HepG2 (cell line): Measurements from ENCODE around the gene SPRN. TPM values are rescaled to one million over a fixed set of nuclear protein-coding genes. Genes with fewer than 3 reads are reported as not detected.

ENCODE experiments used
- ATAC-seq: fragments of 200-7000 bp; cut with Tn5 transposase; 3 replicates; pipeline ENCODE4 v1.9.1; 2020; ENCODE audit warnings: mild to moderate bottlenecking, moderate library complexity
- BruUV-seq: library from RNA; stranded (reverse); fragments of 400-500 nt; replicated peaks from 2 replicates; lab custom pipeline; 2021; lab: Mats Ljungman, UMichigan
- CTCF ChIA-PET: fragments of 300-600 bp; formaldehyde crosslinking; extraction: SDS; loops from one replicate; lab custom pipeline; 2021; ENCODE audit warnings: low total read pairs, inconsistent platforms, low intra/inter-chr PET ratio; lab: Yijun Ruan, JAX
- POLR2A ChIA-PET: fragments of 350-600 bp; sonication (Branson Sonifier 250); formaldehyde crosslinking; loops from one replicate; lab custom pipeline; 2020; ENCODE audit warnings: antibody characterized with exemption, inconsistent platforms; lab: Yijun Ruan, JAX
- DNase-seq: peaks from one replicate; pipeline ENCODE4 v3.0.0-alpha.2; 2015; ENCODE audit warnings: low spot score
- FAIRE-seq: peaks from 3 replicates; lab custom pipeline; 2011; peaks lifted over from hg19 to GRCh38; lab: Jason Lieb, UNC
- H2AFZ ChIP-seq: one replicate; pipeline ENCODE4 v1.6.1; 2011; ENCODE audit warnings: low read length, inconsistent platforms
- H3K27ac ChIP-seq: fragments of 300-600 bp; 3 replicates; pipeline ENCODE4 v1.8.0; 2011; ENCODE audit warnings: mixed run types, mild to moderate bottlenecking, mixed read lengths, low read length, inconsistent platforms; ENCODE audit not compliant: insufficient read depth; ENCODE audit errors: extremely low read length
- H3K27me3 ChIP-seq, 2 experiments: fragments of 200-600 bp in 1 of 2; 2 replicates in 1 of 2; 3 replicates in 1 of 2; pipeline versions ENCODE4 v1.6.0 to v1.8.0; 2011; ENCODE audit warnings: low read length in 2 of 2, mild to moderate bottlenecking in 2 of 2, moderate library complexity in 2 of 2, inconsistent platforms in 1 of 2; ENCODE audit not compliant: insufficient read depth in 2 of 2, control insufficient read depth in 1 of 2
- H3K36me3 ChIP-seq, 2 experiments: fragments of 200-600 bp in 1 of 2; replicated peaks in 1 of 2; 2 replicates in 1 of 2; 3 replicates in 1 of 2; pipeline versions ENCODE4 v1.5.1 to v1.8.0; 2011; ENCODE audit warnings: low read length in 2 of 2, inconsistent platforms in 1 of 2; ENCODE audit not compliant: insufficient read depth in 2 of 2, control insufficient read depth in 1 of 2
- H3K4me1 ChIP-seq: 2 replicates; pipeline ENCODE4 v1.5.1; 2012; ENCODE audit warnings: low read length, inconsistent platforms; ENCODE audit not compliant: insufficient read depth
- H3K4me2 ChIP-seq: 2 replicates; pipeline ENCODE4 v1.6.0; 2011; ENCODE audit warnings: low read depth, low read length, inconsistent platforms
- H3K4me3 ChIP-seq, 3 experiments: fragments of 200-600 bp in 1 of 3; sonication (generic), shearing (Covaris generic) in 1 of 3; replicated peaks in 1 of 3; 2 replicates each; pipeline ENCODE4 v1.5.1; 2011 to 2016; ENCODE audit warnings: low read length in 3 of 3, inconsistent platforms in 2 of 3, low read depth in 2 of 3, mild to moderate bottlenecking in 2 of 3, control low read depth in 1 of 3, mixed read lengths in 1 of 3; ENCODE audit not compliant: insufficient read depth in 1 of 3
- H3K79me2 ChIP-seq: one replicate; pipeline ENCODE4 v1.6.1; 2011; ENCODE audit warnings: low read length, inconsistent platforms; ENCODE audit not compliant: insufficient read depth
- H3K9ac ChIP-seq: 2 replicates; pipeline ENCODE4 v1.6.0; 2011; ENCODE audit warnings: mild to moderate bottlenecking, low read depth, low read length, inconsistent platforms; ENCODE audit not compliant: insufficient read depth
- H3K9me3 ChIP-seq: 2 replicates; pipeline ENCODE4 v1.5.1; 2012; ENCODE audit warnings: mild to moderate bottlenecking, low read length
- H4K20me1 ChIP-seq: 2 replicates; pipeline ENCODE4 v1.6.0; 2011; ENCODE audit warnings: inconsistent platforms, mild to moderate bottlenecking, low read length, moderate library complexity; ENCODE audit not compliant: insufficient read depth
- DZIP1 ChIP-seq: sonication (generic); formaldehyde crosslinking; IDR thresholded peaks from 2 replicates; pipeline ENCODE4 v1.5.0; 2020; ENCODE audit warnings: mild to moderate bottlenecking, missing genetic modification reagents
- JDP2 ChIP-seq: sonication (generic); formaldehyde crosslinking; IDR thresholded peaks from 2 replicates; pipeline ENCODE4 v1.8.1; 2022; ENCODE audit warnings: missing genetic modification reagents, borderline replicate concordance
- LCORL ChIP-seq, 2 experiments: fragments of 450-650 bp in 1 of 2; sonication (generic) in 1 of 2; formaldehyde crosslinking in 1 of 2; IDR thresholded peaks; 2 replicates each; pipeline versions ENCODE4 v1.5.0 to v1.6.1; 2017 to 2020; ENCODE audit warnings: antibody characterized with exemption in 1 of 2, missing genetic modification reagents in 1 of 2
- MYC ChIP-seq: sonication (generic); formaldehyde crosslinking; IDR thresholded peaks from 2 replicates; pipeline ENCODE4 v1.9.0; 2021; ENCODE audit warnings: missing genetic modification reagents, borderline replicate concordance
- NFYC ChIP-seq: IDR thresholded peaks from 2 replicates; pipeline ENCODE4 v1.6.1; 2016; ENCODE audit warnings: missing genetic modification reagents, missing compliant biosample characterization
- STAT5B ChIP-seq: sonication (generic); formaldehyde crosslinking; IDR thresholded peaks from 2 replicates; pipeline ENCODE4 v1.4.0; 2020; ENCODE audit warnings: missing genetic modification reagents
- THAP11 ChIP-seq: IDR thresholded peaks from 2 replicates; pipeline ENCODE4 v1.6.1; 2016; ENCODE audit warnings: missing biosample characterization, missing genetic modification reagents
- ZFX ChIP-seq: sonication (generic); formaldehyde crosslinking; IDR thresholded peaks from 2 replicates; pipeline ENCODE4 v1.4.0; 2020; ENCODE audit warnings: mild to moderate bottlenecking, low read depth, missing genetic modification reagents, moderate library complexity
- ZNF343 ChIP-seq: sonication (generic); formaldehyde crosslinking; IDR thresholded peaks from 2 replicates; pipeline ENCODE4 v1.4.0; 2020; ENCODE audit warnings: mild to moderate bottlenecking, missing genetic modification reagents
- WGBS: methylation state at CpG from one replicate; pipeline ENCODE4 v1.1.6; 2017; ENCODE audit warnings: low lambda C conversion rate; 5-methylcytosine and 5-hydroxymethylcytosine counted together
- in situ Hi-C: cut with HindIII; loops from 2 replicates; pipeline ENCODE4 v1.10.0; 2017; ENCODE audit warnings: low pct_unique_long_range_greater_than_20kb; ENCODE audit not compliant: extremely low pct_ligation_motif_present
- intact Hi-C: fragments of 100-400 bp; cut with micrococcal nuclease; formaldehyde crosslinking; loops from one replicate; pipeline ENCODE4 v1.10.0; 2022; ENCODE audit not compliant: unreplicated experiment
- polyA plus RNA-seq, 8 experiments: library from polyadenylated mRNA; depleted of rRNA in 3 of 8; stranded (reverse) in 7 of 8; unstranded in 1 of 8; fragments of >200 nt; fragmentation: Illumina TruSeq in 4 of 8; extraction: Trizol in 4 of 8; gene quantifications; 2 replicates each; pipeline versions ENCODE4 v1.2.1 to v1.2.3, GENCODE V29; 2011 to 2016; ENCODE audit warnings: low read depth in 4 of 8, missing spikeins in 1 of 8, mixed read lengths in 1 of 8; ENCODE audit not compliant: insufficient read depth in 1 of 8
- total RNA-seq, 5 experiments: library from RNA; depleted of rRNA; stranded (reverse); fragments of >200 nt; fragmentation: Illumina TruSeq; extraction: Trizol; gene quantifications; 2 replicates each; pipeline ENCODE4 v1.2.3, GENCODE V29; 2016; ENCODE audit warnings: low read depth in 1 of 5
- TF ChIP-seq, protein P1 (sequence below): sonication (generic); formaldehyde crosslinking; conservative IDR thresholded peaks from 2 replicates; pipeline ENCODE4 v1.8.1; 2023; ENCODE audit warnings: missing genetic modification reagents
- TF ChIP-seq, protein P2 (sequence below): sonication (generic); formaldehyde crosslinking; IDR thresholded peaks from 2 replicates; pipeline ENCODE4 v1.8.0; 2022; ENCODE audit warnings: missing genetic modification reagents, mild to moderate bottlenecking, moderate library complexity, borderline replicate concordance
- TF ChIP-seq, protein P3 (sequence below): sonication (generic); formaldehyde crosslinking; IDR thresholded peaks from 2 replicates; pipeline ENCODE4 v1.9.0; 2021; ENCODE audit warnings: missing genetic modification reagents, borderline replicate concordance

SPRN gene
- total and polyA plus RNA-seq, 2 of the 13 experiments (the other 11 are each of a cell fraction or from before 2014, with no cell fraction given), result not detected

DNA sequence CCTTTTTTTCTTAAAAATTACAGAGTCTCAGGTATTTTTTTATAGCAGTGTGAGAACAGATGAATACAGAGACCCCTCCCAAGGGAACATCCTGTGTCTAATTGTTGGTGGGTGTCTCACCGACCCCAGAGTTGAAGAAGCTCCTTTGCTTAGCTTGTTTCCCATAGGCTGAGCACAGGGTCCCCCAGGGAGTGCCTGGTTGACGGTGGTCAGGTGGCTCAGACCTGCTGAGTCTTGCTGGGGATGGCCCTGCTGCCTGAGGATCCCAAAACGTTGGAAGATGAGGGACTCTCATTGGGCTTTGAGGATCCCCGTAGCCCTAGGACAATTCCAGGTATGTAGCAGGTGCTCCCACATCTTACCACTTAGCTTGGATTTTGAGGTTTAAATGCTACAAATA is 48.8 kb upstream of the SPRN start:
- BruUV-seq, result no TSS peak
- ChIA-PET POLR2A (no interaction called here), CTCF (no interaction called here)
- TF ChIP-seq THAP11, result no peak
- TF ChIP-seq LCORL (IDR thresholded peaks at IDR 0.05), result no peak
- TF ChIP-seq LCORL (CRISPR knock-in tag; IDR thresholded peaks at IDR 0.05), result no peak
- TF ChIP-seq, protein P1, sequence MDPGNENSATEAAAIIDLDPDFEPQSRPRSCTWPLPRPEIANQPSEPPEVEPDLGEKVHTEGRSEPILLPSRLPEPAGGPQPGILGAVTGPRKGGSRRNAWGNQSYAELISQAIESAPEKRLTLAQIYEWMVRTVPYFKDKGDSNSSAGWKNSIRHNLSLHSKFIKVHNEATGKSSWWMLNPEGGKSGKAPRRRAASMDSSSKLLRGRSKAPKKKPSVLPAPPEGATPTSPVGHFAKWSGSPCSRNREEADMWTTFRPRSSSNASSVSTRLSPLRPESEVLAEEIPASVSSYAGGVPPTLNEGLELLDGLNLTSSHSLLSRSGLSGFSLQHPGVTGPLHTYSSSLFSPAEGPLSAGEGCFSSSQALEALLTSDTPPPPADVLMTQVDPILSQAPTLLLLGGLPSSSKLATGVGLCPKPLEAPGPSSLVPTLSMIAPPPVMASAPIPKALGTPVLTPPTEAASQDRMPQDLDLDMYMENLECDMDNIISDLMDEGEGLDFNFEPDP (CRISPR knock-in tag), result no peak
- no peak for TF ChIP-seq NFYC
- no peak for TF ChIP-seq ZNF343 (CRISPR knock-in tag)
- TF ChIP-seq STAT5B (CRISPR knock-in tag), result no peak
- no peak for TF ChIP-seq MYC (CRISPR knock-in tag)
- no peak for TF ChIP-seq JDP2 (CRISPR knock-in tag)
- TF ChIP-seq, protein P2, sequence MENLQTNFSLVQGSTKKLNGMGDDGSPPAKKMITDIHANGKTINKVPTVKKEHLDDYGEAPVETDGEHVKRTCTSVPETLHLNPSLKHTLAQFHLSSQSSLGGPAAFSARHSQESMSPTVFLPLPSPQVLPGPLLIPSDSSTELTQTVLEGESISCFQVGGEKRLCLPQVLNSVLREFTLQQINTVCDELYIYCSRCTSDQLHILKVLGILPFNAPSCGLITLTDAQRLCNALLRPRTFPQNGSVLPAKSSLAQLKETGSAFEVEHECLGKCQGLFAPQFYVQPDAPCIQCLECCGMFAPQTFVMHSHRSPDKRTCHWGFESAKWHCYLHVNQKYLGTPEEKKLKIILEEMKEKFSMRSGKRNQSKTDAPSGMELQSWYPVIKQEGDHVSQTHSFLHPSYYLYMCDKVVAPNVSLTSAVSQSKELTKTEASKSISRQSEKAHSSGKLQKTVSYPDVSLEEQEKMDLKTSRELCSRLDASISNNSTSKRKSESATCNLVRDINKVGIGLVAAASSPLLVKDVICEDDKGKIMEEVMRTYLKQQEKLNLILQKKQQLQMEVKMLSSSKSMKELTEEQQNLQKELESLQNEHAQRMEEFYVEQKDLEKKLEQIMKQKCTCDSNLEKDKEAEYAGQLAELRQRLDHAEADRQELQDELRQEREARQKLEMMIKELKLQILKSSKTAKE (CRISPR knock-in tag), result no peak
- no peak for TF ChIP-seq DZIP1 (CRISPR knock-in tag)
- TF ChIP-seq, protein P3, sequence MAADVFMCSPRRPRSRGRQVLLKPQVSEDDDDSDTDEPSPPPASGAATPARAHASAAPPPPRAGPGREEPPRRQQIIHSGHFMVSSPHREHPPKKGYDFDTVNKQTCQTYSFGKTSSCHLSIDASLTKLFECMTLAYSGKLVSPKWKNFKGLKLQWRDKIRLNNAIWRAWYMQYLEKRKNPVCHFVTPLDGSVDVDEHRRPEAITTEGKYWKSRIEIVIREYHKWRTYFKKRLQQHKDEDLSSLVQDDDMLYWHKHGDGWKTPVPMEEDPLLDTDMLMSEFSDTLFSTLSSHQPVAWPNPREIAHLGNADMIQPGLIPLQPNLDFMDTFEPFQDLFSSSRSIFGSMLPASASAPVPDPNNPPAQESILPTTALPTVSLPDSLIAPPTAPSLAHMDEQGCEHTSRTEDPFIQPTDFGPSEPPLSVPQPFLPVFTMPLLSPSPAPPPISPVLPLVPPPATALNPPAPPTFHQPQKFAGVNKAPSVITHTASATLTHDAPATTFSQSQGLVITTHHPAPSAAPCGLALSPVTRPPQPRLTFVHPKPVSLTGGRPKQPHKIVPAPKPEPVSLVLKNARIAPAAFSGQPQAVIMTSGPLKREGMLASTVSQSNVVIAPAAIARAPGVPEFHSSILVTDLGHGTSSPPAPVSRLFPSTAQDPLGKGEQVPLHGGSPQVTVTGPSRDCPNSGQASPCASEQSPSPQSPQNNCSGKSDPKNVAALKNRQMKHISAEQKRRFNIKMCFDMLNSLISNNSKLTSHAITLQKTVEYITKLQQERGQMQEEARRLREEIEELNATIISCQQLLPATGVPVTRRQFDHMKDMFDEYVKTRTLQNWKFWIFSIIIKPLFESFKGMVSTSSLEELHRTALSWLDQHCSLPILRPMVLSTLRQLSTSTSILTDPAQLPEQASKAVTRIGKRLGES (CRISPR knock-in tag), result no peak
- TF ChIP-seq ZFX (CRISPR knock-in tag), result no peak
- Histone ChIP-seq H3K4me1 (peaks cover 12% of the 10 kb centered on the region), H3K36me3 (no peaks in the 10 kb centered on the region), H3K4me2 (no peak overlapping the region), H4K20me1 (no peaks in the 10 kb centered on the region), H2AFZ (no peak overlapping the region), H3K27me3 (peaks cover 0 to 28% of the 10 kb centered on the region in 2 experiments; a peak in 3 of 5 replicates), H3K9me3 (no peaks in the 10 kb centered on the region), H3K79me2 (no peaks in the 10 kb centered on the region), H3K9ac (no peak overlapping the region), H3K27ac (no peak overlapping the region), H3K4me3 (no peak overlapping the region)
- ATAC-seq (no peak), DNase-seq (no peak), FAIRE-seq (no peak)
- 29% methylated on average over 4 of the region's 4 CpGs for WGBS
- intact Hi-C loops (no loop called here), in situ Hi-C loops (no loop called here)
